ENCODE data around the gene DDX49. TPM values are rescaled to one million over a fixed set of nuclear protein-coding genes. Genes with fewer than 3 reads are reported as not detected.

Gene DDX49
- total RNA-seq, 1 donor from 2014 or later: 42.1 TPM

DNA sequence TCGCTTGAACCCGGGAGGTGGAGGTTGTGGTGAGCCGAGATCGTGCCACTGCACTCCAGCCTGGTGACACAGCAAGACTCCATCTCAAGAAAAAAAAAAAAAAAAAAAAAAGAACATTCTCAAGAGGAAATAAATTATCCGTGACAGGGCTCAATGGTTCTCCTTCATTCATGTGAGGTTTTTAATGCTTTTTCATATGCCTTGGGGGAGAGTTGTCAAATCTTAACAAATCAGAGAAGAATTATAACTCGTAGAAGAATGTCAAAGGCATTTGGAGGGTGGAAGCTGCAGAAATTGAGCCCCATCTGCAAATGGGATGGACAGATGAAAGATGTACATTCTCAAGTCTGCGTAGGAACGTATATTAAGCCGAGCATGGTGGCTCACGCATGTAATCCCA is 56.4 kb downstream of the DDX49 start:
- DNase-seq: no peak

Other genes with a start within 250 kb of the DDX49 start
- gene CRTC1, start 236.0 kb upstream of the DDX49 start, total RNA-seq: 5.4 TPM
- 8.1 TPM for gene COMP, start 128.4 kb upstream of the DDX49 start, total RNA-seq
- gene UPF1, start 87.8 kb upstream of the DDX49 start, total RNA-seq: 103 TPM
- gene CERS1, start 23.6 kb upstream of the DDX49 start, total RNA-seq: 7.7 TPM
- gene COPE, start 328 bp upstream of the DDX49 start, total RNA-seq: 76.4 TPM
- 30.1 TPM for gene HOMER3, start 21.5 kb downstream of the DDX49 start, total RNA-seq
- gene SUGP2, start 113.8 kb downstream of the DDX49 start, total RNA-seq: 59.3 TPM
- gene ARMC6, start 113.9 kb downstream of the DDX49 start, total RNA-seq: 25.7 TPM
- gene SLC25A42, start 144.3 kb downstream of the DDX49 start, total RNA-seq: 10.1 TPM
- 18.1 TPM for gene TMEM161A, start 218.8 kb downstream of the DDX49 start, total RNA-seq

All from tongue (tissue), 2 donors.